IPS-20b (cell line): ENCODE results near the gene SH3RF3.

ENCODE experiments used
- H3K27ac ChIP-seq: one replicate; pipeline ENCODE4 v1.5.1; 2013; ENCODE audit warnings: low read length
- H3K27me3 ChIP-seq: 2 replicates; pipeline ENCODE4 v1.6.1; 2013; ENCODE audit warnings: mild to moderate bottlenecking, low read length, inconsistent platforms; ENCODE audit not compliant: insufficient read depth
- H3K36me3 ChIP-seq: 2 replicates; pipeline ENCODE4 v1.6.1; 2013; ENCODE audit warnings: low read depth, mild to moderate bottlenecking, inconsistent platforms, low read length, moderate library complexity; ENCODE audit not compliant: insufficient read depth
- H3K4me1 ChIP-seq: 2 replicates; pipeline ENCODE4 v1.6.1; 2013; ENCODE audit warnings: mild to moderate bottlenecking, control low read depth, inconsistent platforms, low read length, moderate library complexity; ENCODE audit not compliant: insufficient read depth
- H3K4me3 ChIP-seq: 2 replicates; pipeline ENCODE4 v1.5.1; 2013; ENCODE audit warnings: mild to moderate bottlenecking, low read length, inconsistent platforms
- H3K9ac ChIP-seq: 2 replicates; pipeline ENCODE4 v1.6.1; 2013; ENCODE audit warnings: low read depth, mild to moderate bottlenecking, inconsistent platforms, low read length, moderate library complexity
- H3K9me3 ChIP-seq: 2 replicates; pipeline ENCODE4 v1.6.1; 2013; ENCODE audit warnings: mild to moderate bottlenecking, low read depth, low read length, inconsistent platforms; ENCODE audit not compliant: insufficient read depth

Gene SH3RF3

GRCh38 chr2:109335631-109336176 is 206.7 kb downstream of the SH3RF3 start:
- Histone ChIP-seq H3K4me3 (no peak overlapping the region), H3K4me1 (peaks cover 14% of the 10 kb centered on the region), H3K27ac (no peak overlapping the region), H3K27me3 (no peaks in the 10 kb centered on the region), H3K9me3 (peaks cover 10% of the 10 kb centered on the region), H3K9ac (no peak overlapping the region), H3K36me3 (no peaks in the 10 kb centered on the region)

GRCh38 chr2:109336296-109336695 is 207.3 kb downstream of the SH3RF3 start:
- H3K36me3 ChIP-seq, result no peaks in the 10 kb centered on the region
- H3K27me3 ChIP-seq, result no peaks in the 10 kb centered on the region
- no peak overlapping the region for H3K9ac ChIP-seq
- peaks cover 14% of the 10 kb centered on the region for H3K4me1 ChIP-seq
- H3K27ac ChIP-seq, result no peak overlapping the region
- H3K4me3 ChIP-seq, result no peak overlapping the region
- H3K9me3 ChIP-seq, result peaks cover 14% of the 10 kb centered on the region

- H3K4me1 ChIP-seq, result peaks cover 10% of the 10 kb centered on the region
- H3K9me3 ChIP-seq, result peaks cover 14% of the 10 kb centered on the region
- H3K4me3 ChIP-seq, result no peak overlapping the region
- H3K9ac ChIP-seq, result no peak overlapping the region
- H3K27ac ChIP-seq, result no peak overlapping the region
- no peaks in the 10 kb centered on the region for H3K36me3 ChIP-seq
- no peaks in the 10 kb centered on the region for H3K27me3 ChIP-seq
Observed at GRCh38 chr2:109337221-109337620, 208.2 kb downstream of the SH3RF3 start.

GRCh38 chr2:109339519-109339966 is 210.5 kb downstream of the SH3RF3 start:
- Histone ChIP-seq H3K9me3 (peaks cover 14% of the 10 kb centered on the region), H3K4me1 (peaks cover 4% of the 10 kb centered on the region; the same call in 1 of the 2 replicates), H3K27ac (no peak overlapping the region), H3K36me3 (no peaks in the 10 kb centered on the region), H3K9ac (no peak overlapping the region), H3K27me3 (no peaks in the 10 kb centered on the region), H3K4me3 (no peak overlapping the region)

- peaks cover 14% of the 10 kb centered on the region for H3K9me3 ChIP-seq
- no peaks in the 10 kb centered on the region for H3K36me3 ChIP-seq
- no peak overlapping the region for H3K9ac ChIP-seq
- no peak overlapping the region for H3K27ac ChIP-seq
- no peaks in the 10 kb centered on the region for H3K27me3 ChIP-seq
- H3K4me1 ChIP-seq, result peaks cover 4% of the 10 kb centered on the region; the same call in 1 of the 2 replicates
- H3K4me3 ChIP-seq, result no peak overlapping the region
Observed at GRCh38 chr2:109340381-109340780, 211.4 kb downstream of the SH3RF3 start.

GRCh38 chr2:109341355-109342255 is 212.6 kb downstream of the SH3RF3 start:
- H3K4me3 ChIP-seq, result no peak overlapping the region
- H3K9me3 ChIP-seq, result peaks cover 14% of the 10 kb centered on the region
- no peaks in the 10 kb centered on the region for H3K4me1 ChIP-seq
- H3K27me3 ChIP-seq, result no peaks in the 10 kb centered on the region
- H3K36me3 ChIP-seq, result no peaks in the 10 kb centered on the region
- H3K27ac ChIP-seq, result no peak overlapping the region
- H3K9ac ChIP-seq, result no peak overlapping the region

- Histone ChIP-seq H3K27ac (no peak overlapping the region), H3K4me1 (no peaks in the 10 kb centered on the region), H3K9me3 (peaks cover 14% of the 10 kb centered on the region), H3K9ac (no peak overlapping the region), H3K4me3 (no peak overlapping the region), H3K36me3 (no peaks in the 10 kb centered on the region), H3K27me3 (no peaks in the 10 kb centered on the region)
Observed at GRCh38 chr2:109342256-109342850, 213.3 kb downstream of the SH3RF3 start.

GRCh38 chr2:109342930-109343329 is 213.9 kb downstream of the SH3RF3 start:
- H3K27ac ChIP-seq, result no peak overlapping the region
- H3K9me3 ChIP-seq, result peaks cover 14% of the 10 kb centered on the region
- H3K4me3 ChIP-seq, result no peak overlapping the region
- H3K36me3 ChIP-seq, result no peaks in the 10 kb centered on the region
- H3K4me1 ChIP-seq, result no peaks in the 10 kb centered on the region
- H3K27me3 ChIP-seq, result no peaks in the 10 kb centered on the region
- H3K9ac ChIP-seq, result no peak overlapping the region

GRCh38 chr2:109343460-109343859 is 214.5 kb downstream of the SH3RF3 start:
- H3K36me3 ChIP-seq, result no peaks in the 10 kb centered on the region
- H3K4me3 ChIP-seq, result no peak overlapping the region
- no peak overlapping the region for H3K9ac ChIP-seq
- no peaks in the 10 kb centered on the region for H3K4me1 ChIP-seq
- H3K27ac ChIP-seq, result no peak overlapping the region
- peaks cover 14% of the 10 kb centered on the region for H3K9me3 ChIP-seq
- H3K27me3 ChIP-seq, result no peaks in the 10 kb centered on the region

- Histone ChIP-seq H3K27me3 (no peaks in the 10 kb centered on the region), H3K9me3 (peaks cover 14% of the 10 kb centered on the region), H3K4me3 (no peak overlapping the region), H3K9ac (no peak overlapping the region), H3K27ac (no peak overlapping the region), H3K36me3 (no peaks in the 10 kb centered on the region), H3K4me1 (peaks cover 8% of the 10 kb centered on the region; the same call in 1 of the 2 replicates)
Observed at GRCh38 chr2:109344270-109344805, 215.3 kb downstream of the SH3RF3 start.

GRCh38 chr2:109345091-109345490 is 216.1 kb downstream of the SH3RF3 start:
- Histone ChIP-seq H3K27me3 (no peaks in the 10 kb centered on the region), H3K9ac (no peak overlapping the region), H3K27ac (no peak overlapping the region), H3K4me3 (no peak overlapping the region), H3K36me3 (no peaks in the 10 kb centered on the region), H3K4me1 (peaks cover 8% of the 10 kb centered on the region; the same call in 1 of the 2 replicates), H3K9me3 (peaks cover 10% of the 10 kb centered on the region)
